A673 (cell line): Measurements from ENCODE around the gene ARRDC2.

Source experiments
- EZH2 ChIP-seq: fragments of 200-600 bp; sonication (generic); IDR thresholded peaks from 2 replicates; pipeline ENCODE4 v1.6.1; 2017; ENCODE audit warnings: borderline replicate concordance, low read depth, mild to moderate bottlenecking, mixed read lengths, antibody characterized with exemption, low read length; ENCODE audit not compliant: poor library complexity, severe bottlenecking
- TF ChIP-seq, protein P1 (sequence below): fragments of 300-800, 200-600 bp; sonication (generic); conservative IDR thresholded peaks from 2 replicates; pipeline ENCODE4 v1.5.1; 2017; ENCODE audit warnings: low read depth, mild to moderate bottlenecking, antibody characterized with exemption, low read length, moderate library complexity, mixed read lengths

DNA sequence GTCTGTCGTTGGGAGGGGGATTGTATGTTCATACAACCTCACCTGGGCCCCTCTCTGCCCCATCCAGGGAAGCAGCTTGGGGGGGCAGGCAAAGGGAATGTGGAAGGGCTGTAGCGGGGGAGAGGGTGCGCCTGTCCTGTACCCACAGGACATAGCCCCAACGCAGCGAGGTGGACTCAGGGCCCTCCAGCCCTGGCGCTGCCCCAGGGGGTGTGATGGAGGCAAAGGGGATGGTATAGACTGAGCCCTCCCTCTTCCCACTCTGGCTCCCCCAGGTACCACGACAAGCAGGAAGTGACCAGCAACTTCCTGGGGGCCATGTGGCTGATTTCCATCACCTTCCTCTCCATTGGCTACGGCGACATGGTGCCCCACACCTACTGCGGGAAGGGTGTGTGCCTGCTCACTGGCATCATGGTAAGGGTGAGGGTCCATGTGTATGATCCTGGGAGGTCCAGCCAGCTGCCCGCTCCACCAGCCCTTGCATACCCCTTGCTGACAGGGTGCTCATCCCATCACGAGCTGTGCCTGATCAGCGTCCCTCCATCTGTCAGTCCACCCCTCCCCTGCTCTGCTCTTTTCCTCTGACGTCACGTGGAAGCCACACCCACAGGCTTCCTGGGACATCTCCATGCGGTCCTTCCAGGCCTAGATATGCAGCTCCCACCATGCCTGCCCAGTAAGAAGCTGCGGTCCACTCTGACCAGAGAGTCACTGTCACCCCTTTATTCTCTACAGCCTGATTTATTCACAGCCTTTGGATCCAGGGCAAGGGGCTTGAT is 22.7 kb upstream of the ARRDC2 start:
- TF ChIP-seq, protein P1, sequence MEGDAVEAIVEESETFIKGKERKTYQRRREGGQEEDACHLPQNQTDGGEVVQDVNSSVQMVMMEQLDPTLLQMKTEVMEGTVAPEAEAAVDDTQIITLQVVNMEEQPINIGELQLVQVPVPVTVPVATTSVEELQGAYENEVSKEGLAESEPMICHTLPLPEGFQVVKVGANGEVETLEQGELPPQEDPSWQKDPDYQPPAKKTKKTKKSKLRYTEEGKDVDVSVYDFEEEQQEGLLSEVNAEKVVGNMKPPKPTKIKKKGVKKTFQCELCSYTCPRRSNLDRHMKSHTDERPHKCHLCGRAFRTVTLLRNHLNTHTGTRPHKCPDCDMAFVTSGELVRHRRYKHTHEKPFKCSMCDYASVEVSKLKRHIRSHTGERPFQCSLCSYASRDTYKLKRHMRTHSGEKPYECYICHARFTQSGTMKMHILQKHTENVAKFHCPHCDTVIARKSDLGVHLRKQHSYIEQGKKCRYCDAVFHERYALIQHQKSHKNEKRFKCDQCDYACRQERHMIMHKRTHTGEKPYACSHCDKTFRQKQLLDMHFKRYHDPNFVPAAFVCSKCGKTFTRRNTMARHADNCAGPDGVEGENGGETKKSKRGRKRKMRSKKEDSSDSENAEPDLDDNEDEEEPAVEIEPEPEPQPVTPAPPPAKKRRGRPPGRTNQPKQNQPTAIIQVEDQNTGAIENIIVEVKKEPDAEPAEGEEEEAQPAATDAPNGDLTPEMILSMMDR, result no peak
- TF ChIP-seq EZH2, result no peak
